Trophoblast cell (in vitro differentiated cells and primary cell): Measurements from ENCODE around the gene PAFAH1B2.

Experiments
- DNase-seq, 2 donors: peaks; one replicate each; pipeline ENCODE4 v3.0.0-alpha.2; 2016
- H2AFZ ChIP-seq: 2 replicates; pipeline ENCODE4 v1.6.1; 2013; ENCODE audit warnings: low read length, moderate library complexity, mild to moderate bottlenecking; ENCODE audit not compliant: insufficient read depth, poor library complexity
- H2AK5ac ChIP-seq: 2 replicates; pipeline ENCODE4 v1.6.1; 2013; ENCODE audit warnings: mild to moderate bottlenecking, low read length
- H2BK120ac ChIP-seq: 2 replicates; pipeline ENCODE4 v1.6.1; 2013; ENCODE audit warnings: low read length, mild to moderate bottlenecking, moderate library complexity; ENCODE audit not compliant: insufficient read depth, poor library complexity
- H2BK12ac ChIP-seq: 2 replicates; pipeline ENCODE4 v1.6.1; 2013; ENCODE audit warnings: mild to moderate bottlenecking, low read length, moderate library complexity
- H2BK5ac ChIP-seq: 2 replicates; pipeline ENCODE4 v1.6.1; 2013; ENCODE audit warnings: low read length, low read depth, moderate library complexity, mild to moderate bottlenecking; ENCODE audit not compliant: poor library complexity
- H3K14ac ChIP-seq: 2 replicates; pipeline ENCODE4 v1.6.1; 2013; ENCODE audit warnings: mild to moderate bottlenecking, low read length
- H3K18ac ChIP-seq: 2 replicates; pipeline ENCODE4 v1.6.1; 2013; ENCODE audit warnings: mild to moderate bottlenecking, low read length
- H3K23ac ChIP-seq: 2 replicates; pipeline ENCODE4 v1.6.1; 2013; ENCODE audit warnings: low read length
- H3K27ac ChIP-seq: 2 replicates; pipeline ENCODE4 v1.5.1; 2013; ENCODE audit warnings: low read depth, mild to moderate bottlenecking, inconsistent platforms, low read length, moderate library complexity
- H3K27me3 ChIP-seq: 2 replicates; pipeline ENCODE4 v1.6.1; 2013; ENCODE audit warnings: inconsistent platforms, mild to moderate bottlenecking, low read length, moderate library complexity; ENCODE audit not compliant: insufficient read depth
- H3K36me3 ChIP-seq, 2 experiments: 1 replicate in 1 of 2; 2 replicates in 1 of 2; pipeline ENCODE4 v1.6.1; 2013; ENCODE audit warnings: low read length in 2 of 2, mild to moderate bottlenecking in 2 of 2, moderate library complexity in 1 of 2; ENCODE audit not compliant: insufficient read depth in 2 of 2, control insufficient read depth in 1 of 2
- H3K4ac ChIP-seq: 2 replicates; pipeline ENCODE4 v1.6.1; 2013; ENCODE audit warnings: low read depth, mild to moderate bottlenecking, low read length, moderate library complexity
- H3K4me1 ChIP-seq, 2 experiments: 1 replicate in 1 of 2; 2 replicates in 1 of 2; pipeline ENCODE4 v1.6.1; 2013; ENCODE audit warnings: low read length in 2 of 2, mild to moderate bottlenecking in 2 of 2, moderate library complexity in 1 of 2; ENCODE audit not compliant: insufficient read depth in 2 of 2, control insufficient read depth in 1 of 2
- H3K4me2 ChIP-seq: 2 replicates; pipeline ENCODE4 v1.6.1; 2013; ENCODE audit warnings: inconsistent platforms, mild to moderate bottlenecking, low read length, moderate library complexity
- H3K4me3 ChIP-seq: 2 replicates; pipeline ENCODE4 v1.5.1; 2013; ENCODE audit warnings: mild to moderate bottlenecking, low read depth, low read length, inconsistent platforms
- H3K79me1 ChIP-seq: one replicate; pipeline ENCODE4 v1.6.1; 2013; ENCODE audit warnings: low read length
- H3K79me2 ChIP-seq: 2 replicates; pipeline ENCODE4 v1.6.1; 2013; ENCODE audit warnings: low read length, mild to moderate bottlenecking; ENCODE audit not compliant: control insufficient read depth, insufficient read depth, poor library complexity
- H3K9ac ChIP-seq: 2 replicates; pipeline ENCODE4 v1.6.1; 2013; ENCODE audit warnings: mild to moderate bottlenecking, low read length
- H3K9me3 ChIP-seq: 2 replicates; pipeline ENCODE4 v1.6.1; 2013; ENCODE audit warnings: low read depth, mild to moderate bottlenecking, control low read depth, inconsistent platforms, low read length; ENCODE audit not compliant: insufficient read depth
- H4K12ac ChIP-seq: 2 replicates; pipeline ENCODE4 v1.6.1; 2013; ENCODE audit warnings: low read depth, mild to moderate bottlenecking, low read length, moderate library complexity
- H4K8ac ChIP-seq: 2 replicates; pipeline ENCODE4 v1.6.1; 2013; ENCODE audit warnings: low read depth, mild to moderate bottlenecking, low read length, moderate library complexity
- H4K91ac ChIP-seq: one replicate; pipeline ENCODE4 v1.6.1; 2013; ENCODE audit warnings: low read depth, mild to moderate bottlenecking, low read length, moderate library complexity
- WGBS: extraction: QIAGEN DNeasy Blood & Tissue Kit; methylation state at CpG from one replicate; pipeline ENCODE4 v1.1.7; 2013; ENCODE audit warnings: missing lambda C conversion rate; ENCODE audit not compliant: insufficient read length, insufficient coverage; ENCODE audit errors: extremely low coverage; 5-methylcytosine and 5-hydroxymethylcytosine counted together

Gene PAFAH1B2

GRCh38 chr11:117179048-117179999 is 35.2 kb downstream of the PAFAH1B2 start:
- peak overlapping the region; percentile 48 for H3K14ac ChIP-seq
- H3K79me2 ChIP-seq: peaks cover 4% of the 10 kb centered on the region
- no peak overlapping the region for H2BK5ac ChIP-seq
- peak overlapping the region; percentile 63 for H2AFZ ChIP-seq
- peak overlapping the region; percentile 94 for H3K4me2 ChIP-seq
- peak overlapping the region; percentile 36 for H3K18ac ChIP-seq
- peak overlapping the region; percentile 80 for H3K4me3 ChIP-seq
- peak overlapping the region; percentile 19 for H3K4ac ChIP-seq
- H2BK120ac ChIP-seq: peak overlapping the region; percentile 16
- WGBS: no CpG with 5 or more reads among the region's 39 CpGs
- peak overlapping the region; percentile 16 for H2AK5ac ChIP-seq
- peaks cover 9 to 12% of the 10 kb centered on the region in 2 experiments for H3K4me1 ChIP-seq
- peaks cover 2% of the 10 kb centered on the region for H3K9me3 ChIP-seq
- H3K27me3 ChIP-seq: no peaks in the 10 kb centered on the region
- peak in 1 of 2 donors; percentile 49 for DNase-seq
- H3K36me3 ChIP-seq: peaks cover 10 to 17% of the 10 kb centered on the region in 2 experiments
- peak overlapping the region; percentile 29 for H3K27ac ChIP-seq
- peak overlapping the region; percentile 0 for H4K12ac ChIP-seq
- peak overlapping the region; percentile 84 for H3K9ac ChIP-seq
- H3K79me1 ChIP-seq: peaks cover 10% of the 10 kb centered on the region
- peak overlapping the region; percentile 60 for H4K91ac ChIP-seq
- H3K23ac ChIP-seq: no peak overlapping the region
- H2BK12ac ChIP-seq: peak overlapping the region; percentile 7
- H4K8ac ChIP-seq: peak overlapping the region; percentile 62

DNA sequence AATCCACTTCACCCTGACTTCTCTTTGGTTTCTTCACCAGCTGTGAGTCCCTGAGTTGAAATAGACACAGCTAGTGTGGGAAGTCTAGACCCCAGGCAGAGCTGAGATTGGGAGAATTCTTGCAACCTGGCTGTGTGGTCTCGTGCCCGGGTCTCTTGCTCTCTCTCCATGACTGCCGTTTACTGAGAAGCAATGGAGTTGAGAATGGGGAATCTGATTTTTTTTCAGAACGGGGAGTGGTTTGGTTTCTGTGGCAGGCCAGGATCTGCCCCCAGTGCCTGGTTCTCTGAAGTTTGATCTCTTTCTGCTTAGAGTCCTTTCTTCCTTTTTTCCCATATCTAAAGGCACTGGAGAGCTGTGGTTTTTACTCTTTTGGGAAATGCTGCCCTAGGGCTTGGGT is 35.9 kb downstream of the PAFAH1B2 start:
- Histone ChIP-seq H3K4me2 (peak overlapping the region; percentile 94), H2BK5ac (no peak overlapping the region), H3K23ac (no peak overlapping the region), H3K4me3 (no peak overlapping the region), H4K8ac (no peak overlapping the region), H3K4me1 (peaks cover 9 to 12% of the 10 kb centered on the region in 2 experiments), H2AK5ac (no peak overlapping the region), H3K9me3 (peaks cover 2% of the 10 kb centered on the region), H2AFZ (no peak overlapping the region), H3K27me3 (no peaks in the 10 kb centered on the region), H4K91ac (no peak overlapping the region), H2BK120ac (no peak overlapping the region), H3K18ac (no peak overlapping the region), H3K36me3 (peaks cover 10 to 17% of the 10 kb centered on the region in 2 experiments), H2BK12ac (peak overlapping the region; percentile 10), H3K79me2 (peaks cover 4% of the 10 kb centered on the region), H3K4ac (no peak overlapping the region), H3K14ac (no peak overlapping the region), H3K27ac (no peak overlapping the region), H4K12ac (no peak overlapping the region), H3K79me1 (peaks cover 8% of the 10 kb centered on the region), H3K9ac (no peak overlapping the region)
- no peak for DNase-seq
- WGBS: no CpG with 5 or more reads among the region's 4 CpGs

GRCh38 chr11:117180661-117181585 is 36.8 kb downstream of the PAFAH1B2 start:
- Histone ChIP-seq H3K18ac (peak overlapping the region; percentile 80), H2AK5ac (peak overlapping the region; percentile 30), H4K91ac (no peak overlapping the region), H4K8ac (no peak overlapping the region), H2BK5ac (no peak overlapping the region), H3K9me3 (peaks cover 2% of the 10 kb centered on the region), H3K4me3 (no peak overlapping the region), H2BK120ac (no peak overlapping the region), H3K23ac (no peak overlapping the region), H2BK12ac (no peak overlapping the region), H3K27ac (no peak overlapping the region), H3K27me3 (no peaks in the 10 kb centered on the region), H3K4ac (no peak overlapping the region), H3K9ac (no peak overlapping the region), H3K79me1 (peaks cover 8% of the 10 kb centered on the region), H3K4me2 (no peak overlapping the region), H3K36me3 (peaks cover 12 to 19% of the 10 kb centered on the region in 2 experiments), H3K79me2 (peaks cover 4% of the 10 kb centered on the region), H3K14ac (no peak overlapping the region), H2AFZ (no peak overlapping the region), H4K12ac (no peak overlapping the region), H3K4me1 (peaks cover 9 to 12% of the 10 kb centered on the region in 2 experiments)
- peak in 1 of 2 donors; percentile 56 for DNase-seq
- WGBS: no CpG with 5 or more reads among the region's 22 CpGs
